ENCODE measurements around the gene SPN.
"Not testable (repeated sequence)": the region's sequence is repeated elsewhere in the genome, so short reads cannot be mapped to it uniquely, and the experiment has no call there.

GRCh38 chr16:29622738-29623137, 40.3 kb upstream of the SPN start:
- TF ChIP-seq, protein P1, sequence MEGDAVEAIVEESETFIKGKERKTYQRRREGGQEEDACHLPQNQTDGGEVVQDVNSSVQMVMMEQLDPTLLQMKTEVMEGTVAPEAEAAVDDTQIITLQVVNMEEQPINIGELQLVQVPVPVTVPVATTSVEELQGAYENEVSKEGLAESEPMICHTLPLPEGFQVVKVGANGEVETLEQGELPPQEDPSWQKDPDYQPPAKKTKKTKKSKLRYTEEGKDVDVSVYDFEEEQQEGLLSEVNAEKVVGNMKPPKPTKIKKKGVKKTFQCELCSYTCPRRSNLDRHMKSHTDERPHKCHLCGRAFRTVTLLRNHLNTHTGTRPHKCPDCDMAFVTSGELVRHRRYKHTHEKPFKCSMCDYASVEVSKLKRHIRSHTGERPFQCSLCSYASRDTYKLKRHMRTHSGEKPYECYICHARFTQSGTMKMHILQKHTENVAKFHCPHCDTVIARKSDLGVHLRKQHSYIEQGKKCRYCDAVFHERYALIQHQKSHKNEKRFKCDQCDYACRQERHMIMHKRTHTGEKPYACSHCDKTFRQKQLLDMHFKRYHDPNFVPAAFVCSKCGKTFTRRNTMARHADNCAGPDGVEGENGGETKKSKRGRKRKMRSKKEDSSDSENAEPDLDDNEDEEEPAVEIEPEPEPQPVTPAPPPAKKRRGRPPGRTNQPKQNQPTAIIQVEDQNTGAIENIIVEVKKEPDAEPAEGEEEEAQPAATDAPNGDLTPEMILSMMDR (conservative IDR thresholded peaks at IDR 0.05; ENCODE audit: low read depth, low read length) = not testable (repeated sequence)
- not testable (repeated sequence) for TF ChIP-seq EZH2 (IDR thresholded peaks at IDR 0.05; ENCODE audit: borderline replicate concordance, low read depth, low read length, poor library complexity, severe bottlenecking)

All from A673 (cell line).